A673 (cell line): ENCODE results near the gene MEF2C.

Source experiments
- CTCF ChIP-seq: fragments of 300-800, 200-600 bp; sonication (generic); conservative IDR thresholded peaks from 2 replicates; pipeline ENCODE4 v1.5.1; 2017; ENCODE audit warnings: low read depth, mild to moderate bottlenecking, antibody characterized with exemption, low read length, moderate library complexity, mixed read lengths
- EZH2 ChIP-seq: fragments of 200-600 bp; sonication (generic); IDR thresholded peaks from 2 replicates; pipeline ENCODE4 v1.6.1; 2017; ENCODE audit warnings: borderline replicate concordance, low read depth, mild to moderate bottlenecking, mixed read lengths, antibody characterized with exemption, low read length; ENCODE audit not compliant: poor library complexity, severe bottlenecking

- TF ChIP-seq CTCF (no peak), EZH2 (no peak)
Measured at GRCh38 chr5:88667496-88668201, 215.3 kb downstream of the MEF2C start.
